GM12875 (cell line): ENCODE results near the gene SLC43A1.
A peak's percentile ranks its signal among the peaks of the same experiment; 100 is the strongest.
"Not testable (repeated sequence)": the region's sequence is repeated elsewhere in the genome, so short reads cannot be mapped to it uniquely, and the experiment has no call there.

Experiments
- H3K4me3 ChIP-seq: one replicate; pipeline ENCODE4 v1.5.1; 2011; ENCODE audit warnings: low read depth, low read length, control low read depth
- TF ChIP-seq, protein P1 (sequence below): IDR thresholded peaks from 2 replicates; pipeline ENCODE4 v1.5.1; 2011; ENCODE audit warnings: low read depth, mild to moderate bottlenecking, control low read depth, inconsistent platforms, low read length, moderate library complexity, borderline replicate concordance; ENCODE audit not compliant: insufficient read depth

The SLC43A1 gene

DNA sequence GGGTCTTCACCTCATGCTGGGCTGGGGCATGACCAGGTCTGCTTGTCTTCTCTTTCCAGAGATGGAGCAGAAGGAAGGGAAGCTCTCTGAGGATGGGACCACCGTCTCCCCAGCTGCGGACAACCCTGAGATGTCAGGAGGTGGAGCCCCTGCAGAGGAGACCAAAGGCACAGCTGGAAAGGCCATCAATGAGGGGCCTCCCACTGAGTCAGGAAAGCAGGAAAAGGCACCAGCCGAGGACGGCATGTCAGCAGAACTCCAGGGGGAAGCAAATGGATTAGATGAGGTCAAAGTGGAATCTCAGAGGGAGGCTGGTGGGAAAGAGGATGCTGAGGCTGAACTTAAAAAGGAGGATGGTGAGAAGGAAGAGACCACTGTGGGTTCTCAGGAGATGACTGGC, 27.1 kb upstream of the SLC43A1 start:
- H3K4me3 ChIP-seq: no peak overlapping the region
- TF ChIP-seq, protein P1, sequence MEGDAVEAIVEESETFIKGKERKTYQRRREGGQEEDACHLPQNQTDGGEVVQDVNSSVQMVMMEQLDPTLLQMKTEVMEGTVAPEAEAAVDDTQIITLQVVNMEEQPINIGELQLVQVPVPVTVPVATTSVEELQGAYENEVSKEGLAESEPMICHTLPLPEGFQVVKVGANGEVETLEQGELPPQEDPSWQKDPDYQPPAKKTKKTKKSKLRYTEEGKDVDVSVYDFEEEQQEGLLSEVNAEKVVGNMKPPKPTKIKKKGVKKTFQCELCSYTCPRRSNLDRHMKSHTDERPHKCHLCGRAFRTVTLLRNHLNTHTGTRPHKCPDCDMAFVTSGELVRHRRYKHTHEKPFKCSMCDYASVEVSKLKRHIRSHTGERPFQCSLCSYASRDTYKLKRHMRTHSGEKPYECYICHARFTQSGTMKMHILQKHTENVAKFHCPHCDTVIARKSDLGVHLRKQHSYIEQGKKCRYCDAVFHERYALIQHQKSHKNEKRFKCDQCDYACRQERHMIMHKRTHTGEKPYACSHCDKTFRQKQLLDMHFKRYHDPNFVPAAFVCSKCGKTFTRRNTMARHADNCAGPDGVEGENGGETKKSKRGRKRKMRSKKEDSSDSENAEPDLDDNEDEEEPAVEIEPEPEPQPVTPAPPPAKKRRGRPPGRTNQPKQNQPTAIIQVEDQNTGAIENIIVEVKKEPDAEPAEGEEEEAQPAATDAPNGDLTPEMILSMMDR: no peak

DNA sequence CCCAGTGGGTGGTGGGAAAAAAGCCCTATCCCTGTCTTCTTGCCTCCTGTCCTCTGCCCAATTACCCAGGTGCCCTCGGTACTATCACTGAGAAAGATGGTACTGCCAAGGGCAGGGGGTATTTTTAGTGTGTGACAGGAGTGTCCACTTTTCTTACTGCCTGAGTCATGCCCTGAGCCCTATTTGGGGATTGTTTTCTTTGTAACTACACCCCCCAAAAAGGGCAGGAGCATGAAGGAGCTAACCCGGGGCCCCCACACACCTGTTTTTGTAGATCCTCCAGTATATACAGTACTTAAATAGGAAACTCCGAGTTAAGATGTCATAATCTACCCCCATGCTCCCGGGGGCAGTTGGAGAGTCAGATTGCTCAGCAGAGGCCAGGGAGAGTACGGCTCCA, 25.7 kb upstream of the SLC43A1 start:
- TF ChIP-seq, protein P1: no peak
- no peak overlapping the region for H3K4me3 ChIP-seq

DNA sequence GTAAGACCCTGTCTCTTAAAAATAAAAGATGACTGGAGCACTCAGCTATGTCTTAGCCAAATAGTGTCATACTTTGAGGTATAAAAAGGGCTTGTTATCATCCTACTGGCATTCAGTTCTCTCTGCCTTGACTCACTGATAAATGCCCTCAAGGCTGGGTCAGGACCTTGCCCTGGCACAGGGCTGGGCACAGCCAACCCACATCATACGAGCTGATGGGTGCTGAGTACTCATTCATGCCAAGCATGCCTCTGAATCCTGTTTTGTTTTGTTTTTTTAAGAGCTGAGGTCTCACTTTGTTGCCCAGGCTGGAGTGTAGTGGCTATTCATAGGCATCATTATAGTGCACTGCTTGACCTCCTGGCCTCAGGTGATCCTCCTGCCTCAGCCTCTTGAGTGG, 23.8 kb upstream of the SLC43A1 start:
- TF ChIP-seq, protein P1: no peak
- H3K4me3 ChIP-seq: no peak overlapping the region

DNA sequence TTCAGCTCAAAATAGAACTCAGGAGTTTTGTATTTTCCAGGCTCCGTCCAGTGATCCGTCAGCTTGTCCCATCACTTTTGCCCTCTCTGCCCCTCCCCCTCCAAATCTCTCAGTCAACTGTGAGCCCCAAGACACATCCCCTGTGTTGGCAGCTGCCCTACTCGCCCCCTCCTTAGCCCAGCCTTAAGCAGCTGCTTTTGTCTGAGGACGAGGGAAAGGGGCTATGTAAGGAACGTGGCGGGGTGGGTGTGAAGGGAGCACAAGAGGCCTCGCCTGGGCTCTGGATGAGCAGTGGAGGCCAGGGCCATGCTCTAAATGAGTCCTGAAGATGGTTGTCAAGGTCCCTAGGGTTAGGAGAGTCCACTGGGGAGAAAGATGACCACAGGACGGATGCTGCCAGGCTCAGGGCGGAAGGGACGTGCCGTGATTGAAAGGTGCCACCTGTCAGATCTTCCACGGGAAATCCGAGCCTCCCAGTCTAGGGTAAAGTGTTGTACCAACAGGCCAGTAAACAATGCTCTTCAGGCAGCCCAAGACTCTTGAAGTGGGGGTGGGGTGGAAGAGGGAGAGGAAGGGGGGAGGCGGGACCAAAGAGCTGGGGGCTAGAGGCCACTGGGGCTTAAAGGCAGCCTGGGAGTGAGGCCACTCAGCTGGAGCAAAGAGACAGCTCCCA, 21.6 kb upstream of the SLC43A1 start, which contains the start of gene SMTNL1:
Gene SMTNL1 (plus strand): TSS at position 649 of the 673 bp plus-strand sequence. CDS start 5,048 bp downstream, outside the sequence.
- H3K4me3 ChIP-seq: no peak within 1 kb of the TSS
- TF ChIP-seq, protein P1: no peak

DNA sequence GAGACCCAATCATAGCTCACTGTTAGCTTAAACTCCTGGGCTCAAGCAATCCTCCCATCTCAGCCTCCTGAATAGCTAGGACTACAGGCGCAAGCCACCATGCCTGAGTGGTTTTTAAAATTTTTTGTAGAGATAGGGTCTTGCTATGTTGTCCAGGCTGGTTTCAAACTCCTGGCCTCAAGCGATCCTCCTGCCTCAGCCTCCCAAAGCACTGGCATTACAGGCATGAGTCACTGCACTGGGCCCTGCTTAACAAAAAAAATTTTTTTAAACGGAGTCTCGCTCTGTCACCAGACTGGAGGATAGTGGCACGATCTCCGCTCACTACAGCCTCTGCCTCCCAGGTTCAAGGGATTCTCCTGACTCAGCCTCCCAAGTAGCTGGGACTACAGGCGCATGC, 18.9 kb upstream of the SLC43A1 start:
- not testable (repeated sequence) for H3K4me3 ChIP-seq

DNA sequence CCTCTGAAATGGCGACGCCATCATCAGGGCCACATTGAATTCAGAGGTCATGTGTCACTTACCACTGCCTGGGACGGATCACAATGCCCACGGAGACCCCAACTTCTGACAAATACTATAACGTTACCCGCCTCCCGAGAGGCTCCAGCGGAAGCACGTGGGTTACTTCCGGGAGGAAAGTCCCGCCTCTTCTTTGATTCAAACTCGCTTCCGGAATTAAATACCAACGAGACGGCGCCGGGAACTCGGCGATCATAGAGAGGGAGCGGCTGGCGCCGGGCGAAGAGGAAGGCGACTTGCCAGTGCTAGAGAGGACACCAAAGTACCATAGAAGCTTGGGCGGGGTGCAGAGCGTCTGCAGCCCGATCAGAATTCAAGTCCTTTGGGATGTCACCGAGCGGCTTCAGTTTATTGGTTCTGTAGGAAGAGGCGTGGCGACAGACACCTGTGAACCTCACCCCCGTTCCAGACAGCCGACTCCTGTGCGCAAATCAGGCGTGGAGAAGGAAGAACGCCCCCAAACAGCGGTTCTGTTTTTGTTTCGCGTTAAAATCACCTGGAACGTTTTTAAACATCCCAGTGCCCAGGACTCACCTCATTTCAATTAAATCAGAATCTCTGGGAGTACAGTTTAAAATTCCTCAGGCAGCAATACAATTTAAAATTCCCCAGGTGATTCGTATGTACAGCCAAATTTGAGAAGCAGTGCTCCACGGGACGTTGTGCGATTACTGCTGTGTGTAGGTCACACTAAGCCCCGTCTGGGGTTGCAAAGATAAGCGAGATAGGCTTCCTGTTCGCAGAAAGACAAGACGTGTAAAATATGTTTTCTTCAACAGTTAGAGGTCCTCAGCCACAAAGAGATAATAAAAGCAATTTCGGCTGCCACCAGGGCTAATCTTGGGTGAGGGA, 15.3 kb upstream of the SLC43A1 start, which contains the start of gene TIMM10:
Gene TIMM10 (minus strand): TSS at position 159 of the 912 bp plus-strand sequence. CDS start 565 bp downstream, outside the sequence.
- H3K4me3 ChIP-seq: peak within 1 kb of the TSS; percentile 72
- TF ChIP-seq, protein P1: no peak

DNA sequence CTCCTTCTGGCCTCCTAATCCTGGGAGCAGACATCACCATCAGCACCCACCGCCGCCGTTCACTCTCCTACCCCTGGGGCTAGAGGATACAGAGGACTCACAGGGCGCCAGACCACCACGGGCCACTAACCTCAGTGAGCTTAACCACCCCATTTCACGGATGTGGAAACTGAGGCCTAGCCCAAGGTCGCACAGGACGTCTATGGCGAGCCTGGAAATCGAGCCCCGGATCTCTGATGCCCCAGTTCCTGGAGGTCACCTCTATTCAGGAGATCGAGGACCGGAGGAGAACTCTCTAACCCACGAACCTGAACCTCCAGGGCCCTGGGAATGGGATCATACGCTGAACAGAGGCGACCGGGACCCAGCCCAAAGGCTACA, 14.7 kb upstream of the SLC43A1 start:
- H3K4me3 ChIP-seq: peak overlapping the region; percentile 72
- TF ChIP-seq, protein P1: no peak
